Motor neuron (in vitro differentiated cells): ENCODE data around the gene STPG1. TPM values are rescaled to one million over a fixed set of nuclear protein-coding genes. Genes with fewer than 3 reads are reported as not detected.

Source experiments
- ATAC-seq, 8 experiments: fragments of 200-7000 bp; cut with Tn5 transposase; replicated peaks in 6 of 8; 2 replicates each; pipeline ENCODE4 v1.8.0; 2021; ENCODE audit warnings: mild to moderate bottlenecking in 8 of 8, moderate library complexity in 8 of 8
- H3K27ac ChIP-seq, 2 donors: fragments of 250-450 bp; sonication (Bioruptor Pico); 2 replicates each; pipeline ENCODE4 v1.9.0; 2021; ENCODE audit warnings: antibody characterized with exemption in 2 of 2, mild to moderate bottlenecking in 2 of 2, moderate library complexity in 1 of 2
- H3K4me1 ChIP-seq, 2 donors: fragments of 250-450 bp; sonication (Bioruptor Pico); replicated peaks in 1 of 2; 2 replicates each; pipeline ENCODE4 v1.6.1; 2021; ENCODE audit warnings: antibody characterized with exemption in 2 of 2, mild to moderate bottlenecking in 2 of 2, moderate library complexity in 1 of 2
- H3K4me3 ChIP-seq, 5 donors: fragments of 250-450 bp; sonication (Bioruptor Pico); 2 replicates each; pipeline ENCODE4 v1.9.0; 2021; ENCODE audit warnings: antibody characterized with exemption in 5 of 5, mild to moderate bottlenecking in 5 of 5, moderate library complexity in 4 of 5
- WGBS, 10 experiments: fragments of 450-650 bp; shearing (Covaris generic); methylation state at CpG; one replicate each; pipeline ENCODE4 v1.0.0; 2022; 5-methylcytosine and 5-hydroxymethylcytosine counted together
- in situ Hi-C, 9 experiments: fragments of 400-800 bp; cut with MboI; loops; one replicate each; pipeline ENCODE4 v1.15.0; 2021; ENCODE audit warnings: low sequenced_read_pairs in 9 of 9, low pct_unique_long_range_greater_than_20kb in 2 of 9; ENCODE audit not compliant: unreplicated experiment in 9 of 9
- total RNA-seq, 8 experiments: library from RNA; unstranded; fragments of 300-600 nt; gene quantifications; 2 replicates each; pipeline versions ENCODE4 v1.2.3 to v1.2.4, GENCODE V29; 2022

The STPG1 gene
- total RNA-seq, 8 experiments from 2014 or later: 2.1 to 19.0 (median 6.8) TPM

GRCh38 chr1:24409535-24409934, 4.0 kb downstream of the STPG1 start:
- whole genome bisulfite sequencing, 10 experiments: 0 to 100% (median 75%) methylated on average over 1 to 3 of the region's 3 CpGs
- ATAC-seq: peak in 3 of 8 experiments; percentile 60 to 83 (median 70)
- H3K4me1 ChIP-seq: peaks cover 2 to 4% of the 10 kb centered on the region in 2 donors
- H3K4me3 ChIP-seq: no peak overlapping the region
- in situ Hi-C loops: no loop called here
- H3K27ac ChIP-seq: no peak overlapping the region

- H3K27ac ChIP-seq: no peak overlapping the region
- no peak overlapping the region for H3K4me3 ChIP-seq
- H3K4me1 ChIP-seq: no peaks in the 10 kb centered on the region
- WGBS, 10 experiments: 86 to 100% (median 100%) methylated on average over 1 of the region's 1 CpG
- in situ Hi-C loops: no loop called here
- no peak for ATAC-seq
Measured at GRCh38 chr1:24406788-24407187, 6.8 kb downstream of the STPG1 start.

GRCh38 chr1:24403806-24404205, 9.8 kb downstream of the STPG1 start:
- no peak for ATAC-seq
- in situ Hi-C loops: no loop called here
- WGBS, 10 experiments: 73 to 100% (median 93%) methylated on average over 1 to 4 of the region's 4 CpGs
- Histone ChIP-seq H3K4me3 (no peak overlapping the region), H3K27ac (no peak overlapping the region), H3K4me1 (no peaks in the 10 kb centered on the region)

DNA sequence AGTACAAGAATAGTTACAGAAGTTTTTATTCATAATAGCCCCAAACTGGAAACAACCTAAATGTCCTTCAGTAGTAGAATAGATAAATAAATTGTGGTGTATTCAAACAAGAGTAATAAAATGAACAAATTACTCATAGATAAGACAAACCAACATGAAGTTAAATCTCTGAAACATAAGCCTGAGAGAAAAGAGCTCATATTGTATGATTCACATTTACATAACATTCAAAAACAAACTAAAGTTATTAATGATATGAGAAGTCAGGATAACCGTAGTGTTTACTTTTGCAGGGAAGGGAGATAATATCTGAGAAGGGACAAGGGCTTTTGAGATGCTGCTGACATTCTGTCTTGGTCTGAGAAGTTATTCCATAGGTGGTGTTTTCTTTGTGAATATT, 13.5 kb downstream of the STPG1 start:
- no peaks in the 10 kb centered on the region for H3K4me1 ChIP-seq
- no peak for ATAC-seq
- no peak overlapping the region for H3K4me3 ChIP-seq
- in situ Hi-C loops: no loop called here
- WGBS, 10 experiments: 50 to 100% (median 86%) methylated on average over 1 of the region's 1 CpG; no CpG with 5 or more reads in 1 of the 10 experiments
- no peak overlapping the region for H3K27ac ChIP-seq

DNA sequence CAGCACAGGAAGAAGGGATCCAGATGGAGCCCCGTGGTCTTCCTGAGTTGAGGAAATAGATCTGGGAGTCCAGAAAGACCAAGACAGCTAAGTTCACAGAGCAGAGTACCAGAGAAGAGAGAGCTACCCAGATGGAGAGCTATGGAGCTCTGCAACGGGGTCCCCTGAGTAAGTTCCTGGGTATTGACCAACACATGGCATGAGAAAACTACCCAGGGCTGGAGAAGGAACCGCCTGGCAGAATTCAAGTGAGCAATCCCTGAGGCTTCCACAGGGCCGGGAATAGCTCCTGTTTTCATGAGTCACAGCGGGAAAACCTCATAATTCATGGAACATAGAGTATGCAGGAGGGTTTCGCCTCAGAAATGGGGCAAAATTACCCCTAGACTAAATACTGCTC, 19.7 kb downstream of the STPG1 start:
- ATAC-seq: peak in 3 of 8 experiments; percentile 17 to 63 (median 47)
- Histone ChIP-seq H3K27ac (no peak overlapping the region), H3K4me3 (no peak overlapping the region), H3K4me1 (no peaks in the 10 kb centered on the region)
- WGBS, 10 experiments: 0 to 90% (median 80%) methylated on average over 1 to 6 of the region's 6 CpGs
- in situ Hi-C loops: loop anchor here in 6 of 9 experiments (5.0 to 25.0 kb wide), 6 partner anchors 189 to 332 kb away; partner anchors contain the start of gene SRRM1 (in 1 of the 6)

GRCh38 chr1:24392982-24393650, 20.5 kb downstream of the STPG1 start:
- no peaks in the 10 kb centered on the region for H3K4me1 ChIP-seq
- in situ Hi-C loops: loop anchor here in 6 of 9 experiments (5.0 to 25.0 kb wide), 6 partner anchors 188 to 331 kb away; partner anchors contain the start of gene SRRM1 (in 1 of the 6)
- 17 to 98% (median 79%) methylated on average over 1 to 4 of the region's 4 CpGs; no CpG with 5 or more reads in 3 of the 10 experiments for WGBS, 10 experiments
- H3K4me3 ChIP-seq: no peak overlapping the region
- no peak overlapping the region for H3K27ac ChIP-seq
- ATAC-seq: no peak

- Histone ChIP-seq H3K4me1 (no peaks in the 10 kb centered on the region), H3K4me3 (no peak overlapping the region), H3K27ac (no peak overlapping the region)
- WGBS, 10 experiments: 74 to 100% (median 93%) methylated on average over 1 to 4 of the region's 4 CpGs; no CpG with 5 or more reads in 1 of the 10 experiments
- ATAC-seq: no peak
- in situ Hi-C loops: loop anchor here in 6 of 9 experiments (5.0 to 25.0 kb wide), 6 partner anchors 188 to 330 kb away; partner anchors contain the start of gene SRRM1 (in 1 of the 6)
Measured at GRCh38 chr1:24392604-24392946, 21.0 kb downstream of the STPG1 start.

DNA sequence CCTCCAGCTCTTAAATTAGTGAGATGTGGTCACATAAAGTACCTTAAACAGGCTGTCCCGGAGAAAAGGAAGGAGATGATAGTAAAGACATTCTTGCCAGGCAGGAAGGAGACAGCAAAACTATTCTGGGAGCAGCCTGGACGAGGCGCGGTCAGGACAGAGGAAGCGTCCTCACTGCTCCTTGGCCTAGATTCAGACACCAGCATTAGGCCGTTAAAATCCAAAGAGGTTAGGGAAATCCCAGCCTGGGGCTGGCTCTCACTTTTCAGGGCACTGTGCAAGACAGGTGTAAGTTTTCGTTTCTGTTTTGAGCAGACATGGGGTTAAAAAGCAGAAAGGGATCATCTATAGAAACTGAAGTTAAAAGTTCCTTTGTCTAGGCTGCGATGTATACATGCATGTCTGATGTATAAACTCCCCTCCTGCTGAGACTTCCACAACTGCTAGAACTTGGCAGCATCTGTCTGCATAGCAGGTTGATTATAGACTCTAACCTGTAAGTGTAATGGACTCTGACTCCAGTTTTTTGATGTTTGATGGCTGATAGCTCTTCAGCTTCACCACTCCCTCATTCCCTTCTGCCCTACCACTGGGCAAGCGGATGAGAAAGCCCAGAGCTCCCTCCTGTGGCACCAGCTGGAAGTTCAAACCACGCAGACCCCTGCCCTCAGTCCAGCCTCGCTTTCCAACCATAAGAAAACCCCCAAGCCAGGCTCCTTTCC, 21.5 kb downstream of the STPG1 start:
- Histone ChIP-seq H3K4me1 (no peaks in the 10 kb centered on the region), H3K4me3 (no peak overlapping the region), H3K27ac (no peak overlapping the region)
- 20 to 80% (median 60%) methylated on average over 2 to 11 of the region's 11 CpGs; no CpG with 5 or more reads in 1 of the 10 experiments for WGBS, 10 experiments
- peak; percentile 66 to 95 (median 86) for ATAC-seq
- in situ Hi-C loops: loop anchor here in 6 of 9 experiments (5.0 to 25.0 kb wide), 6 partner anchors 187 to 330 kb away; partner anchors contain the start of gene SRRM1 (in 1 of the 6)

DNA sequence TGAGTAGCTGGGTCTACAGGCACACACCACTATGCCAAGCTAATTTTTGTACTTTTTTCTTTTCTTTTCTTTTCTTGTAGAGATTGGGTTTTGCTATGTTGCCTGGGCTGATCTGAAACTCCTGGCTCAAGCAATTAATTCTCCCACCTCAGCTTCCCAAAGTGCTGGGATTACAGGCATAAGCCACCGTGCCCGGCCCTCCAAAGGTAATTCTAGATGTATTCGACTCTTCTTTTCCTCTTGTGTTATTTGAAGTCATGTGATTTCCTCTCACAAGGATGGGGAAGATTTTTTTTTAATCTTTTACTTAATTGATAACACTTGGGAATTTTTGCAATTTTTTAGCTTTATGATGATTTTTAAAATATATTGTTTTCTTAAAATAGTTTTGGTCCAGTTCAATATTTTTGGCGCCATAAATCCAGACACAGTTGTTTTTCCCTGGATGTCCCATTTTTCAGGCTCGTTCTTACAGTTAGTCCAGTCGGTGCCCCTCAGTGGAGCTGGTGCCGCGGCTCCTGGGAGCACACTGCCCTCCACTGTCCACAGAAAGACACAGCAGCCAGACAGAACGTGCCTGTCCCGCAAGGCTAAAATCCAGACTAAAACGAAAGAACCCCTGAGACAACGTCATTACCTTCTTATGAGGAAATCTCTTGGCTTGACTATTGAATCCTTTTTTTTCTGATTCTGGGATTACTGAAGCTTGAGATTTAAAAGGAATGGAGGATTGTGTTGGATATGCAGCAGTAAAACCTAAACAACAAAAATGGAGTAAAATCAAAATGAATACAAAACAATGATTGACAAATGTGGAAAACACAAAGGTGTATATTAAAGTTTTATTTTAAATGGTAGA, 22.4 kb downstream of the STPG1 start:
- peaks cover 0 to 3% of the 10 kb centered on the region in 2 donors for H3K4me1 ChIP-seq
- WGBS, 10 experiments: 2 to 34% (median 15%) methylated on average over 6 to 12 of the region's 12 CpGs
- in situ Hi-C loops: loop anchor here in 6 of 9 experiments (5.0 to 25.0 kb wide), 6 partner anchors 186 to 329 kb away; partner anchors contain the start of gene SRRM1 (in 1 of the 6)
- ATAC-seq: peak; percentile 61 to 89 (median 84)
- H3K4me3 ChIP-seq: no peak overlapping the region
- no peak overlapping the region for H3K27ac ChIP-seq

DNA sequence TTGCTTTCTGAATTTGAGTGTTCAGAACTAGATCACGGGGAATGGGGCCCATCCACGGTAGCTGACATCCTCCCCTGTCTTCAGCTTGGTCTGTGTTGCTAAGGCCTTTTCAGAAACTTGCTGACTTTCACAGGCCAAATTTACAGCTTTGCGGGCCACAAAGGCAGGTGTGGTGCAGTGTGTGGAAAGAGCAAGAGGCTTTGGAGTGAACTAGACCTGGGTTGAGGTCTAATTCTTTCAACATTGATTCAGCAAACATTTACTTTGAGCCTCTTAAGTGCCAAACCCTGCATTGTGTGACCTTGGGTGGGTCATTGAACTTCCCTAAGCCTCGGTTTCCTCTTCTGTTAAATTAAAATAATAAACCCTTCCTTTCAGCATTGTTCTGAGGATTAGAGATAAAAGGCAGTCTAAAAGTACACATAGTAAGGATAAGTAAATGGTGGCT, 24.3 kb downstream of the STPG1 start:
- Histone ChIP-seq H3K4me1 (peaks cover 0 to 4% of the 10 kb centered on the region in 2 donors), H3K4me3 (no peak overlapping the region), H3K27ac (no peak overlapping the region)
- ATAC-seq: no peak
- in situ Hi-C loops: loop anchor here in 5 of 9 experiments (5.0 to 25.0 kb wide), 4 partner anchors 184 to 327 kb away; partner anchors contain the start of gene SRRM1 (in 1 of the 5)
- 60 to 100% (median 80%) methylated on average over 1 to 4 of the region's 4 CpGs; no CpG with 5 or more reads in 1 of the 10 experiments for WGBS, 10 experiments

- in situ Hi-C loops: loop anchor here in 5 of 9 experiments (5.0 to 25.0 kb wide), 4 partner anchors 184 to 326 kb away; partner anchors contain the start of gene SRRM1 (in 1 of the 5)
- WGBS, 10 experiments: 43 to 100% (median 84%) methylated on average over 2 to 8 of the region's 8 CpGs; no CpG with 5 or more reads in 1 of the 10 experiments
- Histone ChIP-seq H3K4me3 (no peak overlapping the region), H3K4me1 (peaks cover 0 to 4% of the 10 kb centered on the region in 2 donors), H3K27ac (no peak overlapping the region)
- ATAC-seq: no peak
Measured at GRCh38 chr1:24388331-24388885, 25.2 kb downstream of the STPG1 start.

GRCh38 chr1:24387636-24388175, 25.9 kb downstream of the STPG1 start:
- peaks cover 0 to 4% of the 10 kb centered on the region in 2 donors for H3K4me1 ChIP-seq
- in situ Hi-C loops: loop anchor here in 5 of 9 experiments (5.0 to 25.0 kb wide), 4 partner anchors 183 to 325 kb away; partner anchors contain the start of gene SRRM1 (in 1 of the 5)
- no peak overlapping the region for H3K27ac ChIP-seq
- H3K4me3 ChIP-seq: no peak overlapping the region
- ATAC-seq: no peak
- WGBS, 10 experiments: 38 to 100% (median 80%) methylated on average over 1 of the region's 1 CpG; no CpG with 5 or more reads in 4 of the 10 experiments
